ENCODE measurements around the gene PKIB.
A peak's percentile ranks its signal among the peaks of the same experiment; 100 is the strongest.
"Not testable (repeated sequence)": the region's sequence is repeated elsewhere in the genome, so short reads cannot be mapped to it uniquely, and the experiment has no call there.

Gene PKIB

DNA sequence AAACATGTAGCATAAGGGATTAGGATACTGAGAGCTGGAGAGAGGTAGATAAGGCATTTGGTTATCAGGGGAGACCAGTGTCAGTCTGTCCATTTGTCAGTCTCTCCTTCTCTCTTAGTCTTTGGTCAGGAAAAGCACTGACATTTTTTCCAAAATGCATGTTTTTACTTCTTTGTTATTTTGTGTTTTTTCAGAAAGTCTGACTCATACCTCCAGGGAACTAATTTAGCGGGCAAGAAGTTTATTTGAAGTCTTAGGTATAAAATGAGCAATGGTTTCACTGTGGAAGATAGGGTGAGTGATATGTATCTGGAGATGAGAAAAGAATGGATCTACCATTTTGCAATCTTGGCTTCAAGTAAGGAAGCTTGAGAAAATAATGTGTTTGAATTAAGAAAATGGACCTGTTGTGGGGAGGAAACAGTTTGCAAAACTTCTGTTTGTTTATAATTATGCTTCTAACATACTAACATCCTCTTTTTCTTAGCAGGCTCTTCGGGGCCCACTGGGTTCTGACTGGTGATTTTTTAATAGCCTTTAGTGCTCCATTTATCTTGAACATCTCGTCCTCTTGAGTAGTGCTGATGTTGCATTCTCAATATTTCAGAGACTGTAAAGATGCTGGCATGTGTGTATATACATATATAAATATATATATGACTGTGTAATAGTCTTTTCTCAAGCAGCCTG lies 102.4 kb downstream of the PKIB start:
- DNase-seq (ENCODE audit: low spot score), result no peak

DNA sequence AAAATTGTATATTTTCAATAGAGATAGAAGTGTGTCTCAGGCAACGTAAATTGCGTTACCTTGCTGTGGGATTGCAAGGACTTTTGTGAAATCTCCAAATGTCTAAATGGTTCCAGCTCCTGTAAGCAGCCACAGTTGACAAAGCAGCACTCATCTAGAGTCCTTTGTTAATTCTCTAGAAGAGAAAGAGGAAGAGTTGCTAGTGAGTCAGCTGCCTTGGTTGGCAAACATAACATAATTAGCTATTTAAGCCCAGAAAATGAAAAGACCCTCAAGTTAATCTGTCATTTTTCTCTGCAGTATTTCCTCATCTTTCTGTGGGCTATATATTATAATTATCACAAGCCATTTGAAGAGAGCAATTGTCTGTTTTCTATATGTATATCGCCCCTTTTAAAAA lies 102.9 kb downstream of the PKIB start:
- no peak for DNase-seq (ENCODE audit: low spot score)

GRCh38 chr6:122714059-122714458 lies 103.9 kb downstream of the PKIB start:
- no peak for DNase-seq (ENCODE audit: low spot score)

- DNase-seq (ENCODE audit: low spot score), result no peak
Observed at GRCh38 chr6:122715725-122716124, 105.5 kb downstream of the PKIB start.

GRCh38 chr6:122717350-122717749 lies 107.1 kb downstream of the PKIB start:
- DNase-seq (ENCODE audit: low spot score), result peak; percentile 26

GRCh38 chr6:122718616-122719015 lies 108.4 kb downstream of the PKIB start:
- no peak for DNase-seq (ENCODE audit: low spot score)

- DNase-seq (ENCODE audit: low spot score), result no peak
Observed at GRCh38 chr6:122719176-122719575, 109.0 kb downstream of the PKIB start.

- peak; percentile 8 for DNase-seq (ENCODE audit: low spot score)
Observed at GRCh38 chr6:122722746-122723145, 112.5 kb downstream of the PKIB start.

GRCh38 chr6:122726649-122727048 lies 116.4 kb downstream of the PKIB start:
- peak; percentile 18 for DNase-seq (ENCODE audit: low spot score)

GRCh38 chr6:122727244-122727643 lies 117.0 kb downstream of the PKIB start:
- no peak for DNase-seq (ENCODE audit: low spot score)

DNA sequence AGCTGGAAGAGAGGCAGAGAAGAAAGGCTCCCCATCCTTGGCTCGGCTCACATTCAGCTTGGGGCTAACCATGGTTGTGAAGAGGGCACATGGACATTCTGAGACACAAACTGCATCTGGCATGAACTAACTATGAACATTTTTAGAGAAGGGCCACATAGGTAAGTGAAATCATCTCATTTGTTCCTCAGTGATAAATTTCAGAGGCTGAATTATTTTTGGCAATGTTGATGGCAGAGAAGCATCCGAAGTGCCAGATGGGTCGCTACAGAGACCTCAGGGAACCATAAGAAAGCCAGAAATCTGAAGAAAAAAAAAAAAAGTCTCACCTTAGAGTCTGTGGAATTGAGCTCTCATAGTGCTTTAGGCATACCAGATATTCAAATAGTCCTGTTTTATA lies 120.1 kb downstream of the PKIB start:
- DNase-seq (ENCODE audit: low spot score), result no peak

GRCh38 chr6:122730775-122731386 lies 120.7 kb downstream of the PKIB start:
- peak; percentile 45 for DNase-seq (ENCODE audit: low spot score)

- DNase-seq (ENCODE audit: low spot score), result no peak
Observed at GRCh38 chr6:122733259-122733658, 123.1 kb downstream of the PKIB start.

- DNase-seq (ENCODE audit: low spot score), result no peak
Observed at GRCh38 chr6:122734529-122735395, 124.6 kb downstream of the PKIB start.

GRCh38 chr6:122735582-122735981 lies 125.4 kb downstream of the PKIB start:
- no peak for DNase-seq (ENCODE audit: low spot score)

GRCh38 chr6:122736163-122736562 lies 126.0 kb downstream of the PKIB start:
- no peak for DNase-seq (ENCODE audit: low spot score)

GRCh38 chr6:122736616-122737015 lies 126.4 kb downstream of the PKIB start:
- no peak for DNase-seq (ENCODE audit: low spot score)

DNA sequence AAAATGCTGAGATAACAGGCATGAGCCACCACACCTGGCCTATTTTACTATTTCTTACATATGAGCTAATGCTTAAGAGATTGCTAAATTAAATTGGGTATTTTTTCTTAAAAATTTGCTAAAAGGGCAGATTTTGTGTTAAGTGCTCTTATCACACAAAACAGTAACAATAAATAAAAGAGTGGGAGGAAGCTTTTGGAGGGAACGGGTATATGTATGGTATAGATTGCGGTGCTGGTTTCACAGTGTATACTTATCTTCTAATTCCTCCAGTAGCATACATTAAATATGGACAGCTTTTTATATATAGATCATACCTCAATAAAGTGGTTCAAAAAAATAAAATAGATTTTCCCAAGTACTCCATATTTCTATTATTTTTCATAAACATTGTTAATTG lies 129.9 kb downstream of the PKIB start:
- no peak for DNase-seq (ENCODE audit: low spot score)

DNA sequence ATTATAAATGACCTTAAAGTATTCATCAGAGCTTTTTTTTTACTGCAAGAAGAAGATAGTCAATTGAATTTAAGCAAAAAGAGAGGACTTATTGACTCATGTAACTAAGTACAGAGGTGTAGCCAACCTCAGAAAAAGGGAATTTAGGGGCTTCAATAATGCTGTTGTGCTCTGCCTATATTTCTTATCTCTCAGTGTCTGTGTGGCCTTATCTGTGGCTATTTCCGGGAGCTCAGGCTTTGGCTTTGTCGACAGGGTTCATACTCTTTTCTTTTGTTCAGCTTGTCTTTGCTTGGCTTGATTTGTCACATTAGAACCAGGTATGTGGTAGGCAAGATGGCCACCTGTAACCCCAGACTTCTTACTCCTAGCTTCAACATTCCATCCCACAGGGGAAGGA lies 130.7 kb downstream of the PKIB start:
- no peak for DNase-seq (ENCODE audit: low spot score)

GRCh38 chr6:122744247-122744646 lies 134.0 kb downstream of the PKIB start:
- peak; percentile 7 for DNase-seq (ENCODE audit: low spot score)

DNA sequence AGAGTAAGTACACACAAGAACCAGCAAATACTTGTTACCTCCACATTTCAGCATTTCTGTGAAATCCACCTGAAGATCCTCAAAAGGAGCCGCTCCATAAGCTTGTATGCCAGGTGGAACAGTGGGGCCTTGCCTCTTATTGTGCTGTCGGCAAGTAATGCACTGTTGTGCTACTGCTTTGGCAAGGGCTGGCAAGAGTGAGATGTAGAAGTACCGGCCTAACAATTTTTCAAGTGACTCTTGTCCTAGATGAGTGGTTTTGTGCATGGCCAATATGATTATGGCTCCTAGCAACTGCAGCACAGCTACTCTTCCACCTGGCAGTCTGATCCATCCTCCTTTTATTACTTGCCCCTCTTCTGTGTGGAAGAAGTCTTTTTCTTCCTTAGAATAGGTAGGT lies 134.7 kb downstream of the PKIB start:
- not testable (repeated sequence) for DNase-seq (ENCODE audit: low spot score)

GRCh38 chr6:122746688-122747087 lies 136.5 kb downstream of the PKIB start:
- no peak for DNase-seq (ENCODE audit: low spot score)

DNA sequence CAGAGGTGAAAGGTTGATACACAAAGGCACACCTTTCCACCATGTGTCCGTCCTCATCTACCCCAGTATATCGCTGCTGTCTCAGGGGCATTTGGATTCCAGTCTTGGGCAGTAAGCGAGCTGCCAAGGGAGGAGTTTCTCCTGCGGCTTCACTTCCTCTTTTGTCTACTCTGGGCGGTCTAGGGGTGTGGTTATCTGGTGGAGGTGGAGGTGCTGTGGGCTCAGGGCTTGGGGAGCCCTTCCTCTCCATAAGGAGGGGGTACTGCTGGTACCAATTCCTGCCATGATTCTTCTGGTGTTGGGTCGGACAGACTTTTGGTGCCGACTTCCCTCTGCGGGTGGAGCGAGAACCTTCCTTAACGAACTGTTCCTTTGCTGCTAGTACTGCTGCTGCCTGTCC lies 137.4 kb downstream of the PKIB start:
- no peak for DNase-seq (ENCODE audit: low spot score)
